ENCODE results near the gene E2F8.

The E2F8 gene

GRCh38 chr11:19228968-19229367 lies 11.8 kb downstream of the E2F8 start:
- Histone ChIP-seq H3K4me2 (ENCODE audit: low read length) (no peak overlapping the region), H3K4me3 (ENCODE audit: low read length) (no peak overlapping the region), H3K79me2 (ENCODE audit: low read length) (no peaks in the 10 kb centered on the region), H2AFZ (ENCODE audit: low read depth, low read length) (no peak overlapping the region), H3K27me3 (ENCODE audit: low read depth, low read length) (no peaks in the 10 kb centered on the region), H3K4me1 (ENCODE audit: low read length) (no peaks in the 10 kb centered on the region), H4K20me1 (ENCODE audit: insufficient read depth, low read length) (no peaks in the 10 kb centered on the region), H3K36me3 (replicated peaks; ENCODE audit: low read depth, low read length) (peaks cover 81% of the 10 kb centered on the region), H3K9me3 (ENCODE audit: insufficient read depth, low read length) (no peaks in the 10 kb centered on the region), H3K27ac (ENCODE audit: low read length) (no peak overlapping the region), H3K9ac (ENCODE audit: low read length) (no peak overlapping the region)
- TF ChIP-seq EZH2phosphoT487 (IDR thresholded peaks at IDR 0.05; ENCODE audit: low read depth) (no peak), CTCF (IDR thresholded peaks at IDR 0.05; ENCODE audit: low read depth, low read length) (no peak)

GRCh38 chr11:19226378-19227195 lies 14.2 kb downstream of the E2F8 start:
- TF ChIP-seq CTCF (IDR thresholded peaks at IDR 0.05; ENCODE audit: low read depth, low read length) (no peak), EZH2phosphoT487 (IDR thresholded peaks at IDR 0.05; ENCODE audit: low read depth) (no peak)
- Histone ChIP-seq H3K79me2 (ENCODE audit: low read length) (no peaks in the 10 kb centered on the region), H3K4me2 (ENCODE audit: low read length) (no peak overlapping the region), H4K20me1 (ENCODE audit: insufficient read depth, low read length) (no peaks in the 10 kb centered on the region), H3K4me1 (ENCODE audit: low read length) (no peaks in the 10 kb centered on the region), H3K4me3 (ENCODE audit: low read length) (no peak overlapping the region), H3K36me3 (replicated peaks; ENCODE audit: low read depth, low read length) (peaks cover 89% of the 10 kb centered on the region), H2AFZ (ENCODE audit: low read depth, low read length) (no peak overlapping the region), H3K27me3 (ENCODE audit: low read depth, low read length) (no peaks in the 10 kb centered on the region), H3K9me3 (ENCODE audit: insufficient read depth, low read length) (no peaks in the 10 kb centered on the region), H3K27ac (ENCODE audit: low read length) (no peak overlapping the region), H3K9ac (ENCODE audit: low read length) (no peak overlapping the region)

GRCh38 chr11:19225581-19225980 lies 15.2 kb downstream of the E2F8 start:
- Histone ChIP-seq H3K27ac (ENCODE audit: low read length) (no peak overlapping the region), H3K4me2 (ENCODE audit: low read length) (no peak overlapping the region), H3K36me3 (replicated peaks; ENCODE audit: low read depth, low read length) (peaks cover 79% of the 10 kb centered on the region), H3K4me1 (ENCODE audit: low read length) (no peaks in the 10 kb centered on the region), H4K20me1 (ENCODE audit: insufficient read depth, low read length) (no peaks in the 10 kb centered on the region), H2AFZ (ENCODE audit: low read depth, low read length) (no peak overlapping the region), H3K79me2 (ENCODE audit: low read length) (no peaks in the 10 kb centered on the region), H3K4me3 (ENCODE audit: low read length) (no peak overlapping the region), H3K9ac (ENCODE audit: low read length) (no peak overlapping the region), H3K9me3 (ENCODE audit: insufficient read depth, low read length) (no peaks in the 10 kb centered on the region), H3K27me3 (ENCODE audit: low read depth, low read length) (no peaks in the 10 kb centered on the region)
- no peak for TF ChIP-seq CTCF (IDR thresholded peaks at IDR 0.05; ENCODE audit: low read depth, low read length)
- TF ChIP-seq EZH2phosphoT487 (IDR thresholded peaks at IDR 0.05; ENCODE audit: low read depth), result no peak

GRCh38 chr11:19225123-19225522 lies 15.6 kb downstream of the E2F8 start:
- TF ChIP-seq EZH2phosphoT487 (IDR thresholded peaks at IDR 0.05; ENCODE audit: low read depth) (no peak), CTCF (IDR thresholded peaks at IDR 0.05; ENCODE audit: low read depth, low read length) (no peak)
- H4K20me1 ChIP-seq (ENCODE audit: insufficient read depth, low read length), result no peaks in the 10 kb centered on the region
- H3K79me2 ChIP-seq (ENCODE audit: low read length), result no peaks in the 10 kb centered on the region
- H3K36me3 ChIP-seq (replicated peaks; ENCODE audit: low read depth, low read length), result peaks cover 74% of the 10 kb centered on the region
- no peak overlapping the region for H3K27ac ChIP-seq (ENCODE audit: low read length)
- no peaks in the 10 kb centered on the region for H3K9me3 ChIP-seq (ENCODE audit: insufficient read depth, low read length)
- no peaks in the 10 kb centered on the region for H3K4me1 ChIP-seq (ENCODE audit: low read length)
- H2AFZ ChIP-seq (ENCODE audit: low read depth, low read length), result no peak overlapping the region
- H3K27me3 ChIP-seq (ENCODE audit: low read depth, low read length), result no peaks in the 10 kb centered on the region
- no peak overlapping the region for H3K4me2 ChIP-seq (ENCODE audit: low read length)
- H3K9ac ChIP-seq (ENCODE audit: low read length), result no peak overlapping the region
- no peak overlapping the region for H3K4me3 ChIP-seq (ENCODE audit: low read length)

Measured in OCI-LY3 (cell line).